Measurements from ENCODE around the gene SEPTIN2.
"Not testable (repeated sequence)": the region's sequence is repeated elsewhere in the genome, so short reads cannot be mapped to it uniquely, and the experiment has no call there.

SEPTIN2 gene

DNA sequence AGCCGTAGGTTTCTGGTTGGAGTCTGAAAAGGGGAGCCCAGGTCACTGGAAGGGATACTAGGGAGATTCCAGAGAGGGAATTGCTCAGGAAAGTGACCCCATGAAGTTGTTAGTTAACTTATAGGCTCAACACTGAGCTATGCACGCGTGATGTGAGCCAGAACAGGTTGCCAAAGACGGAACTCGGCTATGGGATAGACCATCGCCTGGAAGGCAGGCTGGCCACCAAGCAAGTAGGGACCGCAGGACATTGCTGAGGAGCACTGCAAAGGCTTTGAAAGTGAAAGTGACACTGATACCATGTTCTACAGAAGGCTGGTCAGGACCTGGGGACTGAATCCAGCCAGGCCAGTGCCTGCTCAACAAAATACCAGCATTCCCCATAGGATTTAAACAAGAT lies 47.7 kb downstream of the SEPTIN2 start:
- TF ChIP-seq CTCF (IDR thresholded peaks at IDR 0.05; ENCODE audit: insufficient read depth, low read length, missing control alignments): no peak
- no peak overlapping the region for H3K4me3 ChIP-seq (ENCODE audit: low read depth, low read length)
- CTCF ChIA-PET: interaction anchor here (1.2 kb wide), 1 partner anchor 48 kb away, joined by 3 read pairs; the partner anchor contains the start of genes HDLBP and SEPTIN2

DNA sequence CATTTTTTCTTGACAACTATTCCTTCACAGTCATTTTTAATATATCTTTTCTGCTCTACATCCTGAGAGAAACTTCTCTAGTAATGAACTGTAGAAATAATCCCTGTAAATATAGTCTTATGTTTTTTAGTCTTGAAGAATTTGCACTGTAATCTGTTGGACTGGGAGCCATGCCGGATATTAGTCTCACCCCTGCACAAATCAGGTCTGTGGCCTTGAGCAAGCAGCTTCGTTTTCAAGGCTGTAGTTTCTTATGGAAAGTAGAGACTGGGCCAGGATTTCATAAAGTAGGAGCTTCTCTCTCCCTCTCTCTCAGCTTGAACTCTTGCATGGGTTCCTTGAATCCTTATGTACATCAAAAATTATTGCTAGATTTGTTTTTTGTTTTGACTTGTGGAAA lies 49.1 kb downstream of the SEPTIN2 start:
- no peak for DNase-seq (ENCODE audit: low read depth, low spot score)
- ChIA-PET CTCF (interaction anchor here (0.6 kb wide), 1 partner anchor 295 kb away, joined by 3 read pairs; no protein-coding TSS in a partner anchor), POLR2A (no interaction called here)
- no peak for TF ChIP-seq CTCF (IDR thresholded peaks at IDR 0.05; ENCODE audit: insufficient read depth, low read length, missing control alignments)
- no peak overlapping the region for H3K4me3 ChIP-seq (ENCODE audit: low read depth, low read length)

More for the DNA sequence above, 47.7 kb downstream of the SEPTIN2 start:
- POLR2A ChIA-PET: no interaction called here
- DNase-seq (ENCODE audit: low read depth, low spot score): no peak

DNA sequence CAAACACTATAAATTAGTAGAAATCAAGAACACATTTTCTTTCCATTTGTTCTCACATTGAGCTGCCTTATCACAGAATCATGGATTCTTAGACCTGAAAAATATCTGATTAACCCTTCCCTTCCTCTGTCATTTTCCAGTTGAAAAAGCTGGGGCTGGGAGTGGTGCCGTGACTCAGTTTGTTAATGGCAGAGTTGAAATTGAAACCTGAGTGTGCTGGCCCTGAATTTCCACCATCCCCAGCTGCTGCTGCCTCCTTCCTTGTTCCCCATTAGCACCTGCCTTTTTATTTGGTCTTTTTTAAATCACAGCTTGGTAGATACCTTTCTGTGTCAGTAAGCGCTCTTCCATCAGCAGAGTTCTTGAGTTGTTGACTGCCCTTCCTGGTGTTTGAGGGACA lies 51.0 kb downstream of the SEPTIN2 start:
- H3K4me3 ChIP-seq (ENCODE audit: low read depth, low read length): no peak overlapping the region
- no peak for TF ChIP-seq CTCF (IDR thresholded peaks at IDR 0.05; ENCODE audit: insufficient read depth, low read length, missing control alignments)
- DNase-seq (ENCODE audit: low read depth, low spot score): no peak
- CTCF ChIA-PET: interaction anchor here (1.0 kb wide), 1 partner anchor 12 kb away, joined by 3 read pairs; no protein-coding TSS in a partner anchor
- POLR2A ChIA-PET: interaction anchor here (0.7 kb wide), 1 partner anchor 371 kb away, joined by 3 read pairs; no protein-coding TSS in a partner anchor

- ChIA-PET POLR2A (no interaction called here), CTCF (no interaction called here)
- no peak for DNase-seq (ENCODE audit: low read depth, low spot score)
- TF ChIP-seq CTCF (IDR thresholded peaks at IDR 0.05; ENCODE audit: insufficient read depth, low read length, missing control alignments): no peak
- no peak overlapping the region for H3K4me3 ChIP-seq (ENCODE audit: low read depth, low read length)
Measured at GRCh38 chr2:241368643-241369042, 52.9 kb downstream of the SEPTIN2 start.

DNA sequence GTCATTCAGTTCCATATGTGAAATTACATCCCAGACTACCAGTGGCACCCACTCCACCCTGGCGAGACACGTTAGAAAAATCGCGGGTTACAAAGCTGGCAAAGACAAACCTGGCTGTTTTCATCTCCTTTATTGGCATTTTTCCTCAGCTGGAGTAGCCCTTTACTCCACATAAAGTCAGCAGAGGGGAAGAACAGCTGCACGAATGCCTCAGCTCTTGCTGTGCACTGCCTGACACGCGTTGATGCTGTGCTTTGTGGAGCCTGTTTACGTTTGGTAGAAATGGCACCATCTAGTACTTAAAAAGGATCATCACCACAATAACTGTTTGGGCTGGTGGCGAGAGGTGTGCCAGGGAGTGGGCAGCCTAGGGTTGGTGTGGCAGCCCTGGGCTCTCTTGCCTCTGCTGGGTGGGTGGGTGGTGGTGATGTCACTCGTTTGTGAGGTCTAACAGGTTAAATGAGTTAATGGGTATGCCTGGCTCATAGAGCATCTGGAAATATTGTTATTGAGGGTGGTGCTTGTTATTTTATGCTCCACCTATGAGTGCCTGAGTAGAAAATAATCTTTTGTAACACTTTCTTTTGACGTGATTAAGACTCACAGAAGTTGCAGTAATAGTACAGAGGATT lies 56.8 kb downstream of the SEPTIN2 start:
- no peak for DNase-seq (ENCODE audit: low read depth, low spot score)
- TF ChIP-seq CTCF (IDR thresholded peaks at IDR 0.05; ENCODE audit: insufficient read depth, low read length, missing control alignments): no peak
- POLR2A ChIA-PET: no interaction called here
- CTCF ChIA-PET: interaction anchor here (1.2 kb wide), 1 partner anchor 14 kb away, joined by 3 read pairs; no protein-coding TSS in a partner anchor
- H3K4me3 ChIP-seq (ENCODE audit: low read depth, low read length): no peak overlapping the region

- DNase-seq (ENCODE audit: low read depth, low spot score): no peak
- TF ChIP-seq CTCF (IDR thresholded peaks at IDR 0.05; ENCODE audit: insufficient read depth, low read length, missing control alignments): no peak
Measured at GRCh38 chr2:241373446-241373845, 57.7 kb downstream of the SEPTIN2 start.

DNA sequence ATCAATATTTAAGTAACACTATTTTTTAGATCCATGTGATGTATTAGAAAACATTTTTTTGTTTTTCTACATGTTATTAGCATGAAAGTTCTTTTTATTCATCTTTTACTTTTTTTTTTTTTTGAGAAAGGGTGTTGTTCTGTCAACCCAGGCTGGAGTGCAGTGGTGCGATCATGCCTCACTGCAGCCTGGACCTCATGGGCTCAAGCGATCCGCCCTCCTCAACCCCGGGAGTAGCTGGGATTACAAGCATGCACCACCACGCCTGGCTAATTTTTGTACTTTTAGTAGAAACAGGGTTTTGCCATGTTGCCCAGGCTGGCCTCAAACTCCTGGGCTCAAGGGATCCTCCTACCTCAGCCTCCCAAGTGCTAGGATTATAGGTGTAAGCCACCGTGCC lies 58.2 kb downstream of the SEPTIN2 start:
- DNase-seq (ENCODE audit: low read depth, low spot score); POLR2A ChIA-PET; H3K4me3 ChIP-seq (ENCODE audit: low read depth, low read length): not testable (repeated sequence)
- CTCF ChIA-PET: interaction anchor here (1.0 to 2.0 kb wide), 3 partner anchors 12 to 19 kb away, joined by 3 to 5 read pairs (median 4); no protein-coding TSS in a partner anchor

More at GRCh38 chr2:241373446-241373845, 57.7 kb downstream of the SEPTIN2 start:
- no peak overlapping the region for H3K4me3 ChIP-seq (ENCODE audit: low read depth, low read length)
- CTCF ChIA-PET: no interaction called here
- POLR2A ChIA-PET: no interaction called here
